G401 (cell line): ENCODE measurements around the gene SLC4A4. TPM values are rescaled to one million over a fixed set of nuclear protein-coding genes. Genes with fewer than 3 reads are reported as not detected.

Source experiments
- DNase-seq: peaks from one replicate; pipeline ENCODE4 v3.0.0-alpha.2; 2015; ENCODE audit warnings: low spot score
- in situ Hi-C: cut with HindIII; loops from 2 replicates; pipeline ENCODE4 v1.10.0; 2016; ENCODE audit warnings: low sequenced_read_pairs, mixed read lengths
- total RNA-seq: library from RNA; depleted of rRNA; stranded (reverse); fragments of >200 nt; shearing (Covaris generic); gene quantifications from 2 replicates; pipeline ENCODE4 v1.2.3, GENCODE V29; 2014

The SLC4A4 gene
- total RNA-seq, 1 experiment from 2014 or later = 0.10 TPM

GRCh38 chr4:71453531-71453930, 114.7 kb downstream of the SLC4A4 start:
- in situ Hi-C loops = no loop called here
- peak; percentile 97 for DNase-seq

DNA sequence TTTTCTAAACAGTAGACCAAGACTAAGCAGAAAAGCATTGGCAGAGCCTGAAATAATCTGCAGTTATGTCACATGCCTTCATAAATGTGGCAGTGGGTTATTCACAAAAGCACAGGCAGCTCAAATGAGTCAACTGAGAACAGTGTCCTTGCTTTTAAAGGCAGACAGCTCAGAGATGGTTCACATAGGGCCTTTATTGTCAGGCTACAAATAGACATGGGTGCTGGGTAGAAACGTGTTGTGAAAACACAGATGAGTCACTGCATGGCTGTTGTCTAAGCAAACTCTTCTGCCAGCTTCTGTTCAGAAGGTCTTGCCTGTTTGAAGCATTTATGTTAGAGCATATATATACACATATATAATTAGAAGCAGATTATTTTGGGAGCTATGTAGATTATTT, 118.0 kb downstream of the SLC4A4 start:
- in situ Hi-C loops = no loop called here
- no peak for DNase-seq

- in situ Hi-C loops = no loop called here
- DNase-seq = no peak
Observed at GRCh38 chr4:71460371-71460770, 121.6 kb downstream of the SLC4A4 start.

DNA sequence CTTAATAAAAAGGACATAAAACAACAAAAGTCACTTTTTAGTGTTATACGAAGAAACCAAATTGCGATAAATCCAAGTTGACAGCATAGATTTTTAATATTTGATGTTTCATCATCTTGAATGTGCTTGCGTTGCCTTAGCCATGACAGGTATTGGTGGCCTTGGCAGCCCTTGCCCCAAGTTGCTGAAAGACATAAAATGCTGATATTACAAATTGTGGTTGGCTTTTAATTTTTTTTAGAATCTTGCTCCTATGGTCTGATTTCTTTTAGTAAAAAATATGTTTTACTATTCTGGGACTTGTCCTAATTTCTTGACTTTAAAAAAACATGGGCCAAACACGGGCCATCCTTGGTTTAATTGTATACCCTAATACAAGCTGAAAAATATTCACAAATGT, 122.6 kb downstream of the SLC4A4 start:
- in situ Hi-C loops = no loop called here
- DNase-seq = no peak

DNA sequence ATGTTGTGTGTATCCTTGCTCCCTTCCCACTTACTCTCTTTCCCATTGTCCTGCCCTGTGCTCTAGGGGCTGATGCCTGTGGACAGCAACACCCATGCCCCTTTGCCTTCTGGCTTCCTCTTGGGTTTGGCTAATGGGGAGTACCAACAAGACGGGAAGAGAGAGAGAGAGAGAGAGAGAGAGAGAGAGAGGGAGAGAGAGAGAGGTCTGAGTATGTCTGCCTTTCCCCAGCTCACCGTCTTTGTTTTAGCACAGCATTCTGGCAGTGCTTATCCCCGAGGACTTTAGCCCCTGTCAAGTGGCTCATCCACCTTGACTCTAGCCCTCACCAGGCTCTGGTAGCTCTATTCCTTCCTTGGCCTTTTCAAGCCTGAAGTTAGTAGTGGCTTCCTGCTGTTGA, 128.0 kb downstream of the SLC4A4 start:
- in situ Hi-C loops = no loop called here
- no peak for DNase-seq

DNA sequence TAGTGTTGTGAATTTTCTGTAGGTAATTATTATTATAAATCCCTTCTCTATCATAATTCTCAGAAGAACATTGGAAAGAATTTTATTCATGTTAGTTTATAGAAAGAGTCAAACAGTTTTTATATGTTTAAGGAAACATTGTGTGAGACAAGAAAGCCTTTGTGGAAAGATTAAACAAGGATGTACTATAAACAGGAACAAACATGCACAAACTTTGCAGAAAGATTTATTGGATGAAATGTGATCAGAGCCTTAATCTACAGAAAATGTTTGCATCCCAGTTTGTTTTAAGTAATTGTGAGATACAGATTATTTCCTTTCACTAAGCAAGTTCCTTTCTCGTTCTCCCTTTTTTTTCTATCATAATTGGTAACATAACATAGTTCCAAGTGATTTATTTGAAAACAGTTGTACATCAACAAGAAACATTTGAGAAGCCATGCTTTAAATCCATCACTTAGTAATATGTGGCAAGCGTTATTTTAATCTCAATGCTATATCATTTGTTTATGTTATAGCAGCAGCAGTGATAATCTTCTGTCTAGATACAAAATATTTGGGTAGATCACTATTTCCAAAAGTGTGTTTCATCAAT, 129.4 kb downstream of the SLC4A4 start:
- no peak for DNase-seq
- in situ Hi-C loops = no loop called here

DNA sequence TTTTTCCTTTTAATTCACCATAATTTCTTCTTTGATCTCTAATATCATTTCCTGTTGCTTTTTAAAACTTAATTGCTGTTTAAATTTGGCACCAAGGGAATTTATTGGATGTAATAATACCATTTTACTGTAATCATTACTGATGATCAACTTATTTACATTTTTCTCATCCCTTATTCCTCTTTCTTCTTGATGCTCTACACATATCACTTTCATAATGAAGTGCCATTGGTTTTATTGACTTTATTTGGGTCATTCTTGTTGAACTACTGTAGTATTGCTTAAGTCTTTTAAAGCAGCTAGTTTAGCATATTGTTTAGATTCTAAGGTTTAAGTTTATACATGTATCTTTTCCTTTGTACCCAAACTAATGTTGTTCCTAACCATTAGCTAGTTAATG, 130.7 kb downstream of the SLC4A4 start:
- in situ Hi-C loops = no loop called here
- DNase-seq = no peak

GRCh38 chr4:71470524-71470923, 131.7 kb downstream of the SLC4A4 start:
- in situ Hi-C loops = no loop called here
- DNase-seq = no peak

GRCh38 chr4:71472946-71473345, 134.1 kb downstream of the SLC4A4 start:
- in situ Hi-C loops = no loop called here

GRCh38 chr4:71473541-71474240, 134.9 kb downstream of the SLC4A4 start:
- no peak for DNase-seq
- in situ Hi-C loops = no loop called here

More at GRCh38 chr4:71472946-71473345, 134.1 kb downstream of the SLC4A4 start:
- DNase-seq = no peak

GRCh38 chr4:71474731-71475130, 135.9 kb downstream of the SLC4A4 start:
- in situ Hi-C loops = no loop called here
- no peak for DNase-seq

DNA sequence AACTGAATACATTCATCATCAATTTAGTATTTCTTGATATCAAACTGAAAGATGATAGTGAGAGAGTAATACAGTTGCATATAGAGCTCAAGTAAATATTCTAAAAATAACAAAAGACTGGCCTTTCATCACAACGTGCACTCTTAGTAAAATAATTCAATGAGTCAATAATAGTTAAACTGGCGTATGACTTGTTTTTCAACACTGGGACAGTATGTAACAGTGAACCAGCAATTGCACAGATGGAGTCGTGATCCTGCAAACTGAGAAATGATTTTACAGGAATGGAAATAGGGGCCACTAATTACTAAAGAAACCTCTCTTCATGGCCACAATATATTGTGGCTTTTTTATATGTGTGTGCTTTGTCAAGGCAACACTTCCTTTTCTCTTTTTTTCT, 137.4 kb downstream of the SLC4A4 start:
- no peak for DNase-seq
- in situ Hi-C loops = no loop called here

DNA sequence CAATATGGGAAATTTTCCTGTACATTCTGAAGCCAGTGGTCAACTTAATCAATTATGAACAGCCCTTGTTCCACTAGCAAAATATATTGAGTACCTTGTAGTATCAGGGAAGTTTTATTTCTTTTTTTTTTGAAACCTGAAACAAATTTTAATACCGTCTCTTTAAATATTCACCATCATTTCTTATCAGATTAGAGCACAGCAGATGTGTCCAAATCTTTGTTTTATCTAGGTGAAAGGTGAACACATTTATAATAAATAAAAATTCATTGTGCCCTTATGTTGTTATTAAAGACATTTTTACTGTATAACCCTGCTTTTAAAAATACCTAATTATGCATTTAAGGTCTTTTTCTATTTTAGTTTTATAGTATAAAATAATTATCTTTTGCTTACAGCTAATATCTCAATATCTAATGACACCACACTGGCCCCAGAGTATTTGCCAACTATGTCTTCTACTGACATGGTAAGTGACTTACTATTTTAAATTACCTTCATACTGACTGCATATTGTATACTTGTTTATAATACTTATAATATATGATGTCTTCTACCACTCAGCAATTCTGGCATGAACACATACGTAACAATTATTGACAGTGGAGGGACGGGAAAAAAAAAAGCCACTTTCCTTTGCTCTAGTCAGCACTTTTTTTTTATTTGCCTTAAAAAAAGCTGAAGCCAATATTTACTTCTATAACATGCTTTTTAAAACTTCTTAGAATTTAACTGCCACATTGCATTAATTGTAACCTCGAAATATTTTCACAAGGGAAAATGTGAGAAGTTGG, 147.9 kb downstream of the SLC4A4 start:
- DNase-seq = no peak
- in situ Hi-C loops = no loop called here

- DNase-seq = peak; percentile 39
Observed at GRCh38 chr4:71487344-71487920, 148.6 kb downstream of the SLC4A4 start.

GRCh38 chr4:71494539-71494938, 155.7 kb downstream of the SLC4A4 start:
- in situ Hi-C loops = no loop called here

More at GRCh38 chr4:71487344-71487920, 148.6 kb downstream of the SLC4A4 start:
- in situ Hi-C loops = no loop called here

DNA sequence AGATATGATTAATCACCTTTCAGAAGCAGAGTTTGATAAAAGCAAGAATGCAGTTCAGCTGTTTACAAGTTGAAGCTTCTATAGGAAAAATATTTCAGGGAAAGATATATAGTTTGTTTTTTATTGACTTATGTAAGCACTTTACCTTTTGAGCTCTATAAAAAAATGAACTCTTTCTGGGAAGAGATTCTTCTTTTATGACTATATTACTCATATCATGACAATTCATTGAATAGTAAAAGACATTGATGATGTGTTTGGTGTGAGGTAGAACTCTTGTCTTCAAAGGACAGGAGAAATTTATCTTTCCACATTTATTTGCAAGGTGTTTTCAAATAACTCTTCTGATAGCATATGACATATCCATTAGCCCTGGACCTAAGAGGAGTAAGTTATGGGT, 156.6 kb downstream of the SLC4A4 start:
- in situ Hi-C loops = no loop called here
- no peak for DNase-seq

More at GRCh38 chr4:71494539-71494938, 155.7 kb downstream of the SLC4A4 start:
- DNase-seq = no peak

GRCh38 chr4:71497078-71497477, 158.3 kb downstream of the SLC4A4 start:
- in situ Hi-C loops = no loop called here
- DNase-seq = no peak

DNA sequence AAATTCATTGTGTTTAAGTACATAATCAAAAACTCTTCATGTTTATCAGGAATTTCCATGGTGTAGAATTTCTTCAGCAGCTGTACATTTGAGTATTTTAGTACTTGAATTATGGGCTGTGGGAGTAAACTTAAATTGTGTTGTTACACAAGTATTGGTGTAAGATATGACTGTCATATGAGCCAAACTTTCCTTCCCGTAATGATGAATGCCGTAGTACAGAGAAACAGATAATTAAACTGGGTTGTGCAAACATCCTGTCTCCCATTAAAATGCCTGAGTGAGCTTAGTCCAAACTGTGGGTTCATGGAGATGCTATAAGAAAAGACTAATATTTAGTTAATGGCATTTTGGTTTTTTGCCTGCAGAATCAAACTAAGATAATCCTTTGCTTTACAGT, 159.2 kb downstream of the SLC4A4 start:
- in situ Hi-C loops = no loop called here
- no peak for DNase-seq

DNA sequence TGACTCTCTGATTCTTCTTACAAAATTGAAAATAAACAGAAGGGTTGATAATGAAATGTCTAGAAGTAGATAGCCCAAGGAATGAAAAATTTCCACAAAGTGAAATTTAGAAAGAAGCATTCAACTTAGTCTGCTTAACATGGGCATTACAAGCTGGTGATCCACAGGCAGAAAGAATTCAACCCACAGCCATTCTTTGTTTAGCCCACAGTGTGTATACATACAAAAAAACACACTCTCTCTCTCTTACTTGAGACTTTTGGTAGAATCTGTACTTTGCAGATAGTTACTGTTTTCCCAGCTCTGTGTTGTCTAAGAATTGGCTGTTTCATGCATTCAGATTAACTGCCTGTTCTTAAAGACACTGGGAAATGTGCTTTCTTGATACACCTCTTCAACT, 159.8 kb downstream of the SLC4A4 start:
- DNase-seq = no peak
- in situ Hi-C loops = no loop called here

GRCh38 chr4:71501992-71502391, 163.2 kb downstream of the SLC4A4 start:
- in situ Hi-C loops = no loop called here
- DNase-seq = no peak
